WTC11 (cell line): ENCODE results near the gene NEFH. TPM values are rescaled to one million over a fixed set of nuclear protein-coding genes. Genes with fewer than 3 reads are reported as not detected.

ENCODE experiments used
- ATAC-seq: fragments of 200-7000 bp; cut with Tn5 transposase; 2 replicates; pipeline ENCODE4 v1.10.0; 2021; ENCODE audit warnings: mild to moderate bottlenecking, moderate library complexity
- CTCF ChIA-PET: fragments of 300-600 bp; sonication (Branson Sonifier 250); formaldehyde crosslinking; loops from one replicate; lab custom pipeline; 2021; ENCODE audit warnings: antibody characterized with exemption; lab: Charles Lee
- POLR2A ChIA-PET: fragments of 350-600 bp; sonication (Branson Sonifier 250); formaldehyde crosslinking; loops from one replicate; lab custom pipeline; 2021; ENCODE audit warnings: antibody characterized with exemption; lab: Charles Lee
- DNase-seq: peaks from one replicate; pipeline ENCODE4 v3.0.0; 2021; ENCODE audit warnings: low spot score
- H3K27ac Mint-ChIP-seq: 2 replicates; pipeline ENCODE4 v1.8.0; 2021; ENCODE audit warnings: mixed read lengths
- H3K27me3 Mint-ChIP-seq: 2 replicates; pipeline ENCODE4 v1.8.0; 2021; ENCODE audit warnings: low read depth, mild to moderate bottlenecking, moderate library complexity, mixed read lengths
- H3K36me3 Mint-ChIP-seq: 2 replicates; pipeline ENCODE4 v1.8.0; 2021; ENCODE audit warnings: mixed read lengths
- H3K4me1 Mint-ChIP-seq: 2 replicates; pipeline ENCODE4 v1.8.0; 2022; ENCODE audit warnings: mixed read lengths
- H3K4me3 Mint-ChIP-seq: 2 replicates; pipeline ENCODE4 v1.8.0; 2021; ENCODE audit warnings: mild to moderate bottlenecking, moderate library complexity, mixed read lengths
- H3K9me3 Mint-ChIP-seq: 2 replicates; pipeline ENCODE4 v1.8.0; 2021; ENCODE audit warnings: mixed read lengths
- AFF4 ChIP-seq: sonication (generic); formaldehyde crosslinking; IDR thresholded peaks from 2 replicates; pipeline ENCODE4 v1.8.1; 2023; ENCODE audit warnings: mild to moderate bottlenecking, missing genetic modification reagents, borderline replicate concordance
- ATF1 ChIP-seq: sonication (generic); formaldehyde crosslinking; IDR thresholded peaks from 2 replicates; pipeline ENCODE4 v1.8.1; 2023; ENCODE audit warnings: mild to moderate bottlenecking, moderate library complexity, missing genetic modification reagents
- ATF2 ChIP-seq: sonication (generic); formaldehyde crosslinking; IDR thresholded peaks from 2 replicates; pipeline ENCODE4 v1.8.1; 2022; ENCODE audit warnings: low read depth, missing genetic modification reagents, borderline replicate concordance
- ATF6 ChIP-seq: sonication (generic); formaldehyde crosslinking; IDR thresholded peaks from 2 replicates; pipeline ENCODE4 v1.8.1; 2023; ENCODE audit warnings: mild to moderate bottlenecking, missing genetic modification reagents
- CDX4 ChIP-seq: fragments of 250-450 bp; sonication (Bioruptor Pico); IDR thresholded peaks from 2 replicates; pipeline ENCODE4 v1.9.0; 2021; ENCODE audit warnings: moderate library complexity, mild to moderate bottlenecking, inconsistent platforms, borderline replicate concordance
- CREM ChIP-seq: sonication (generic); formaldehyde crosslinking; IDR thresholded peaks from 2 replicates; pipeline ENCODE4 v1.8.1; 2022; ENCODE audit warnings: mild to moderate bottlenecking, missing genetic modification reagents, moderate library complexity
- EMX1 ChIP-seq: fragments of 250-450 bp; sonication (Bioruptor Pico); IDR thresholded peaks from 2 replicates; pipeline ENCODE4 v1.8.0; 2021; ENCODE audit warnings: mild to moderate bottlenecking
- FOXK1 ChIP-seq: sonication (generic); formaldehyde crosslinking; IDR thresholded peaks from 2 replicates; pipeline ENCODE4 v1.8.0; 2022; ENCODE audit warnings: mild to moderate bottlenecking, moderate library complexity, missing genetic modification reagents
- FOXP1 ChIP-seq: sonication (generic); formaldehyde crosslinking; IDR thresholded peaks from 2 replicates; pipeline ENCODE4 v1.8.0; 2022; ENCODE audit warnings: missing genetic modification reagents, mild to moderate bottlenecking, moderate library complexity, borderline replicate concordance
- GTF2I ChIP-seq: fragments of 250-450 bp; sonication (Bioruptor Pico); conservative IDR thresholded peaks from 2 replicates; pipeline ENCODE4 v1.4.0; 2021; ENCODE audit warnings: mild to moderate bottlenecking
- JUN ChIP-seq: sonication (generic); formaldehyde crosslinking; IDR thresholded peaks from 2 replicates; pipeline ENCODE4 v1.8.0; 2023; ENCODE audit warnings: mild to moderate bottlenecking, missing genetic modification reagents
- OVOL2 ChIP-seq: fragments of 250-450 bp; sonication (Bioruptor Pico); IDR thresholded peaks from 2 replicates; pipeline ENCODE4 v1.9.0; 2021; ENCODE audit warnings: mild to moderate bottlenecking, borderline replicate concordance
- SMAD4 ChIP-seq: sonication (generic); formaldehyde crosslinking; IDR thresholded peaks from 2 replicates; pipeline ENCODE4 v1.8.0; 2022; ENCODE audit warnings: mild to moderate bottlenecking, missing genetic modification reagents
- SP1 ChIP-seq: sonication (generic); formaldehyde crosslinking; conservative IDR thresholded peaks from 2 replicates; pipeline ENCODE4 v1.8.1; 2022; ENCODE audit warnings: missing genetic modification reagents
- TCF7 ChIP-seq: sonication (generic); formaldehyde crosslinking; IDR thresholded peaks from 2 replicates; pipeline ENCODE4 v1.8.0; 2022; ENCODE audit warnings: mild to moderate bottlenecking, low read depth, missing genetic modification reagents, moderate library complexity
- TP53 ChIP-seq: sonication (generic); formaldehyde crosslinking; IDR thresholded peaks from 2 replicates; pipeline ENCODE4 v1.8.1; 2023; ENCODE audit warnings: mild to moderate bottlenecking, missing genetic modification reagents
- ZBTB21 ChIP-seq: sonication (generic); formaldehyde crosslinking; IDR thresholded peaks from 2 replicates; pipeline ENCODE4 v1.8.1; 2023; ENCODE audit warnings: mild to moderate bottlenecking, missing genetic modification reagents, borderline replicate concordance
- ZMAT4 ChIP-seq: fragments of 250-450 bp; sonication (Bioruptor Pico); IDR thresholded peaks from 2 replicates; pipeline ENCODE4 v1.9.0; 2021; ENCODE audit warnings: mild to moderate bottlenecking
- ZNF121 ChIP-seq: sonication (generic); formaldehyde crosslinking; IDR thresholded peaks from 2 replicates; pipeline ENCODE4 v1.8.0; 2023; ENCODE audit warnings: missing genetic modification reagents
- ZNF232 ChIP-seq: sonication (generic); formaldehyde crosslinking; IDR thresholded peaks from 2 replicates; pipeline ENCODE4 v1.8.0; 2022; ENCODE audit warnings: mild to moderate bottlenecking, missing genetic modification reagents
- total RNA-seq: library from RNA; stranded (reverse); gene quantifications from 3 replicates; pipeline ENCODE4 v1.2.3, GENCODE V29; 2021

NEFH gene
- total RNA-seq, 1 experiment from 2014 or later: 2.6 TPM

- H3K4me3 Mint-ChIP-seq: no peak overlapping the region
- CTCF ChIA-PET: no interaction called here
- no peaks in the 10 kb centered on the region for H3K9me3 Mint-ChIP-seq
- H3K36me3 Mint-ChIP-seq: no peaks in the 10 kb centered on the region
- TF ChIP-seq TCF7 (CRISPR knock-in tag) (no peak), ZNF232 (CRISPR knock-in tag) (no peak), JUN (no peak), ATF1 (CRISPR knock-in tag) (no peak), ATF2 (no peak), CDX4 (CRISPR knock-in tag) (no peak), OVOL2 (CRISPR knock-in tag) (no peak), FOXK1 (CRISPR knock-in tag) (no peak), ZBTB21 (CRISPR knock-in tag) (no peak), SP1 (CRISPR knock-in tag) (no peak), AFF4 (no peak), TP53 (CRISPR knock-in tag) (no peak), CREM (no peak), EMX1 (no peak), GTF2I (CRISPR knock-in tag) (no peak), FOXP1 (CRISPR knock-in tag) (no peak), SMAD4 (CRISPR knock-in tag) (no peak), ZMAT4 (CRISPR knock-in tag) (no peak), ZNF121 (CRISPR knock-in tag) (no peak)
- ATAC-seq (no peak), DNase-seq (no peak)
- H3K4me1 Mint-ChIP-seq: peaks cover 33% of the 10 kb centered on the region
- POLR2A ChIA-PET: no interaction called here
- H3K27ac Mint-ChIP-seq: no peak overlapping the region
- H3K27me3 Mint-ChIP-seq: peaks cover 60% of the 10 kb centered on the region
Observed at GRCh38 chr22:29475550-29475949, 4.5 kb upstream of the NEFH start.

GRCh38 chr22:29476116-29476515 is 3.9 kb upstream of the NEFH start:
- H3K36me3 Mint-ChIP-seq: no peaks in the 10 kb centered on the region
- TF ChIP-seq FOXP1 (CRISPR knock-in tag) (no peak), ATF2 (no peak), ATF6 (no peak)
- TF ChIP-seq, all 79 proteins: peak for 0
- Mint-ChIP-seq H3K9me3 (no peaks in the 10 kb centered on the region), H3K27me3 (peaks cover 66% of the 10 kb centered on the region), H3K4me3 (no peak overlapping the region), H3K27ac (no peak overlapping the region), H3K4me1 (peaks cover 28% of the 10 kb centered on the region)
- no peak for DNase-seq
- ChIA-PET CTCF (no interaction called here), POLR2A (no interaction called here)
- no peak for ATAC-seq
